Islet precursor cell (in vitro differentiated cells): ENCODE measurements around the gene TTLL9.

Experiments
- DNase-seq: peaks from one replicate; pipeline ENCODE4 v3.0.0-alpha.2; 2018

Gene TTLL9

DNA sequence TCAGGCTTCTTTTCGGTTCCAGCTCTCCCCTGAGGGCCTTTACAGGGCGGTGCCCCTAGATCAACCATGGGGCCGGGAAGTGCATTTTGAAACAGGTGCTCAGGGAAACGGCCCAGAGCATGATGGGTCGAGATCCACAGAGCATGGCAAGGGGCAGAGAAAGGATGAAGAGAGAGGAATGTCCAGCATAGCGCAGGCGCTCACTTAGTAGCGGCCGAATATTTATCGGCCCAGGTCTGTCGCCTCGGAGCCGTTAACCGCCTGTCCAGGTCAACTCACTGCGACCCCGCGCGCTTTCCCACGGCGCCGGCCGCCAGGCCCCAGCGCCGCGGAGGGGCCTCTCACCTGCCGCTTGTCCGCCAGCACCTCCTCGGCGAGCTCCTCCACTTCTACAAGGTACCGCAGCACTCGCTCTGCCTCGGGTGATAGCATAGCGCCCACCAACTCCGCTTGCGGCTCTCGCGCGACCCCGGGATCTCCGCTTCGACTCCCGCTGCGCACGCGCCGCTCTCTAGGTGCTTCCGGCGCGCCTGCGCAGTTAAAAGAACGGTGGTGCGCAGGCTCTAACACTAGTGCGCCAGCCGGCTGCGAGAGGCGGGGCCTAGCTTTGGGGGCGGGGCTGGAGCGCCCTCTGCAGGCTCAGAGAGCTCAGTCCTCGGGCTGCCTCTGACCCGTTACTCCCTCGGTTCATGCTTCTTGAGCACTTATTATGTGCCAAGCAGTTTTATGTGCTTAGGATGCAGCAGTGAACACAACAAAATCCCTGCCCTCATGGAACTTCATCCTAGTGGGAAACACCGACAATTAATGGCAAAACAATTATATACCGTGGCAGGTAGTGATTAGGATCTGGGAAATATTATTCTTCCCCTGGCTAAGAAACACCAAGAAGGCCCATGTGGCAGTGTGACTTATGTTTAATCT lies 81.4 kb downstream of the TTLL9 start, which contains the start of gene PDRG1:
TSS of gene PDRG1 (minus strand) at position 517 of the 924 bp plus-strand sequence. CDS start at position 432, 85 bp downstream.
- DNase-seq = peak; percentile 98

DNA sequence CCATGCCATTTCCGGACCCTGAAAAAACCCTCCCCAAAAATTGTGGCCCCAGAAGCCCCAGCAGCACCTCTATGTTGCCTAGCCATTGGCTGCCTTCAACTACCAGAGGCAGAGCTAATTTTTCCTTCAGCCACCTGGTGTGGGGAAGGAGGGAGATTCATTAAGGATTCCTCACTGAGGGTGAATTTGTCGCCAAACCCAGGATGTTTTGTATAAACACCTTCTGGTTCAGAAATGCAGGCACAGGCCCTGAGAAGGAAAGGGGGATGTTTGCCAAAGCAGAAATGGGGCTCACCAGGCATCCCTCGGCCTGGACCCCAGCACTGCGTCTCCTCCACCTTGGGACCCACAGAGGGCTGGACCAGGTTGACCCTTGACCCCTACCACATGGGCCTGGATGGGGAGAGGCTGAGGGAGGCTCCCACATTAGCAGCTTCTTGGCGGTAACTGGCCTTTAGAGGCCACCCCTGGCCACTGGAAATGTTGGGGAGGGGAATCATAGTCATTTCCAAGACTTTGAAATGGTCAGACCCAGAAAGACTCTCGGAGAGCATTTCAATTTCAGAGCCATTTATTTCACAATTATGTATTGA lies 83.2 kb downstream of the TTLL9 start:
- DNase-seq = no peak

DNA sequence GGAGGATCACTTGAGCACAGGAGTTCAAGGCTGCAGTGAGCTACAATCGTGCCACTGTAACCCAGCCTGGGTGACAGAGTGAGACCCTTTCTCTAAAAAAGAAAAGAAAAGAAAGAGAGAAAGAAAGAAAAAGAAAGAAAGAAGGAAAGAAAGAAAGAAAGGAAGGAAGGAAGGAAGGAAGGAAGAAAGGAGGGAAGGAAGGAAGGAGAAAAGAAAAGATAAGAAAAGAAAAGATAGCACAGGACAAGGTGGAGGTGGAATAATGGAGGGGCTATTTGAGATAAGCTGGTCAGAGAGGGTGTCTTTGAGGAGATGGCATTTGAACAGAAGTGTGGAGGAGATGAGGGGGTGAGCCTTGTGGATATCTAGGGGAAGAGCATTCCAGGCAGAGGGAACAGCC lies 84.1 kb downstream of the TTLL9 start:
- DNase-seq = no peak

DNA sequence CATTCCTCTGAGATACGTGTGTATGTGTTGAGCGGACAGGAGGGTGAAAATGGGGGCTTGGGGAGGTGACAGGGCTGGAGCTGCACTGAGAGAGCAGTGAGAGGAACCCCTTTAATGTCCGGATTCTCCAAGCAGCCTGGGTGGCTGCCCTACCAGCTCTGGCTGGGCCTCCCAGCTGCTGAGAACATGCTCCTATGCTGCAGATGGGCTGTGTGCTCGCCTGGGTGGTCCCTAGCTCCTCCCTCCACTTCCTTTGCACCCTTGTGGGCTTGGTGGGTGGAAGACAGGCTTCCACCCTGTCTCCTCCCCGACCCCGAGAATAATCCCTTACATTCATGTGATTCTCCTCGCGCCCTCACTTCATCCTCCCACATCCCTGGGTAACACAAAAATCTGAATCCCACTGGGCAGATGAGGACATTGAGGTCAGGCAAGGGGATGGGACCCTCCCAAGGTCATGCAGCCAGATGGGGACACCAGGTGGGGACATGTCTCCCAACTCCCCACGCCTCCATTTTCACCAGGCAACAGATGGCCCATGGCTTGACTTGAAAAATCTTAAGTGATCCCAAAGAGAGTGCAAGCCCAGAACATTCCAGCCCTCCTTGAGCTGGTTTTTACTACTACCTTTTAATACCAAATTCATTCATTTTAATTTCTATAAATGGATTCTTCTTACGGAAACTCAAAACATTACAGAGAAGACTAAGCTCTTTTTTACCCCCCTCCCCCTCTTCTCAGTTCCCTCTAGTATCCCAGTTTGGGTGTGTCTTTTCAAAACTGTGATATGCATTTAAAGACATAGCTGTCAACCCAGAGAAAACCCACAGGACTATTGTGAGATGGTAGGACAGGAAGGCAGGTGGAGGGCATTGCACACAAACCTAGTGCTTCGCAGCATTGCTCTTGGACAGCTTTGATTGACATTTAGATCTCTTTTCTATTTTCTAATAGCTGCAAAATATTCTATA lies 86.4 kb downstream of the TTLL9 start:
- DNase-seq = no peak

DNA sequence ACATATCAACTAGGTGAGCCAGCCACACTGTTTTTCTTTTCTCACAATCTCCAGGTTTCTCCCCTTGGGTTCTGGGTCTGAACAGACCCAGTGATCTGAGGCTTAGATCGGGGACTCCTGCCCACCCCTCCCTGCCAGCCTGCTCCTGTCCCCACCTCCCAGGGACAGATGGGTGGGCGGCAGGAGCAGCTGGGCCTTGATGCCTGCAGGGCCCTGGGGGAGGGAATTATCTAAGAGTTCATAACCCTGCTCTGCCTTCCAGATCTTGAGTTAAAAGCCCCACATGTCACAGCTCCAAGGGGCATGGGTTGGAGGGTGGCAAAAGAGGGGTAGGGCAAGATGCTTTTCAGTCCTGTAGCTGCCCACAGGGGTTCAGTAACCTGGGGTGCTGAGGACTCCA lies 92.3 kb downstream of the TTLL9 start:
- no peak for DNase-seq

DNA sequence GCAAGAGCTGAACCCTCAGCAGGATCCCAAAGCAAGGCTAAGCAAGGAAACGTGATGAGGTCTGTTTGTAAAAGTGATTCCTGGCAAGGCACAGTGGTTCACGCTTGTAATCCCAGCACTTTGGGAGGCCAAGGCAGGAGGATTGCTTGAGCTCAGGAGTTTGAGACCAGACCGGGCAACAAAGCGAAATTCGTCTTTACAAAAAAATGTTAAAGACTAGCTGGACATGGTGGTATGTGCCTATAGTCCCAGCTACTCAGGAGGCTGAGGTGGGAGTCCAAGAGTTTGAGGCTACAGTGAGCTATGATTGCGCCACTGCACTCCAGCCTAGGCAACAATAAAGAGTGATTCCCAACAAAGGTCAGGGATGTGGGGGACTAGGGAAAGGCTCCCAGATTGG lies 93.5 kb downstream of the TTLL9 start:
- DNase-seq = no peak

- no peak for DNase-seq
These were observed 96.7 kb downstream of the TTLL9 start for GRCh38 chr20:31966991-31967655.

- no peak for DNase-seq
These were observed 97.4 kb downstream of the TTLL9 start, which contains the start of gene XKR7 for GRCh38 chr20:31967830-31968249. Gene XKR7 (plus strand): TSS chr20:31968151. CDS start chr20:31968176, 25 bp downstream.

GRCh38 chr20:31968291-31969126 lies 98.1 kb downstream of the TTLL9 start:
- peak; percentile 95 for DNase-seq

DNA sequence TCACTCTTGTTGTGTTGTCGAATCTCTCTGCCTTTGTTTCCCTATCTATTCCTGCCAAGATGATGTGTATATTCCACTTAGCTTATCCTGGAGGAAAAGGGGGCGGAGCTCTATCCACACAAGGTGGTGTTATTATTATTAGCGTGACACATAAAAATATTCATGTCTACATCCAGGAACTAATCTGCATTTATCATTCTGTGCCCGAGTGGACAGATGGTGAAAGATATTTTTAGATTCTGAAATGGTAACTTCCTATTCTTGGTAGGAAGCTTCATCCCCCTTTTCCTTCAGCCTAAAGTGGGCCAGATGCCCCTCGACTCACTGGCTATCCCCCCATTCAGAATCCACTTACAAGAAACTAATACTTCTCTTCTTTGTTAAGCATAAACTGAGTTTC lies 99.6 kb downstream of the TTLL9 start:
- DNase-seq = no peak

- peak; percentile 73 for DNase-seq
These were observed 102.1 kb downstream of the TTLL9 start for GRCh38 chr20:31972471-31973021.

- DNase-seq = no peak
These were observed 103.9 kb downstream of the TTLL9 start for GRCh38 chr20:31974296-31974695.

DNA sequence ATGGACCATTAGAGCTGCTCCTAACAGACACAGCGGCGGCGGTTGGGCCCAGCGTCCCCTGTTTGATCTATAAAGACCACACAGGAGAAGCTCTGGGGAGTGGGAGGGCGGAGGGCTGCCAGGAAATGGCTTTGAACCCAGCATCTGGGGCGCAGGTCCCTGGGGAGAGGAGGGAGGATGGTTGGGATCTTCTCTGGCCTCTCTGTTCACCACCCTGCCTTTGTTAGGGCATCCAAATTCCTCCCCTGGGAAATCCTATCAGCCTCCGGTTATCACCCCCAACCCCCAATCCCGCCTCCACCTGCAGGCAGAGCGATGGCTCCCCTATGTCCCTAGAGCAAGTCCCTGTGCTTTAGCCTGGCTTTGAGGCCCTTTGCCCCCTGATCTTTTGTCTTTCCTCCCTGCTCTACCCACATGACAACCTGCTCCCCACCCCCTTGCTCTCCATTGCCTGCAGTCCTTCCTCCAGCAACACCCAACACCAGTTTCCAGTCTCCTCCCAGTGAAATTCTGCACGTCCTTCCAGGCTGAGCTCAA lies 104.6 kb downstream of the TTLL9 start:
- peak; percentile 65 for DNase-seq

GRCh38 chr20:31975874-31976273 lies 105.4 kb downstream of the TTLL9 start:
- DNase-seq = no peak

- DNase-seq = no peak
These were observed 106.6 kb downstream of the TTLL9 start for GRCh38 chr20:31977080-31977479.

- DNase-seq = no peak
These were observed 109.4 kb downstream of the TTLL9 start for GRCh38 chr20:31979713-31980426.

DNA sequence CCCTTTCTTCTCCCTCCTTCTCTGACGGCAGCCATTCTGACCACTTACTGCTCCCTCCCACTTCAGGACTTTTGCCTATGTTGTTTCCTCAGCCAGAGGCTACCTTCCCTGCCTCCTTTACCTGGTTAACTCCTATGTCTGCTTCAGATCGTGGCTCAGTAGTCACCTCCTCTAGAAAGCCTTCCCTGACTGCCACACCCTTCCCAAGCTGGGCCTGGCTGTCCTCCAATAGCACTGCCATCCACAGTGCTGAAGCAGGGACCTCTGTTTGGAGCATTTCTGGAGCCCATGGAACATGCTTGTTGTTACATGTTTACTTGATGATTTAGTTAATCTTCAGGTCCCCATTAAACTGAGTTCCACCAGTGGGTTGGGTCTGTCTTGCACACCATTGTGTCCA lies 111.3 kb downstream of the TTLL9 start:
- DNase-seq = no peak

DNA sequence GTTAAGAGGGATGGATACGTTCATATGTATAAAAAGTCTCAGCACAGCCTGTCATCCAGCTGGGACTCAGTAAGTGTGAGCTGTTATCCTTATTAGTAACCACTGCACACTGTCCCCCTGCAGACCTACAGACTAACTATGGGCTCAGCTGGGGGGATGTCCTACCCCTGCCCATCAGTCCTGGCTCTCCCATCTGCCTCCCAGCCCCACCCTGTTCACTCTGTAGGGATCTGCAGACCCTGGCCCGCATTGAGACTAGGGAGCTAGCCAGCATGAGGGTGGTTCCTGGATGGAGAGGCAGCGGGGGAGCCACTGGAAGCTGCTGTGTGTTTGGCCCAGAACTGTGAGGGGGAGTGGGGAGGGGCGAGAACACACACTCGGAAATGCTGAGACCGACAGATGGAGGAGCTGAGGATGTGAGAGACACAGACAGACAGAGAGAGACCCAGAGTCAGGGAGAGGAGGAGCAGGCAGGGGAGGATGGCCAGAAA lies 114.6 kb downstream of the TTLL9 start:
- DNase-seq = no peak

GRCh38 chr20:31987744-31988143 lies 117.3 kb downstream of the TTLL9 start:
- peak; percentile 85 for DNase-seq
